ENCODE results near the gene COMMD4.
"Not testable (repeated sequence)": the region's sequence is repeated elsewhere in the genome, so short reads cannot be mapped to it uniquely, and the experiment has no call there.

COMMD4 gene

DNA sequence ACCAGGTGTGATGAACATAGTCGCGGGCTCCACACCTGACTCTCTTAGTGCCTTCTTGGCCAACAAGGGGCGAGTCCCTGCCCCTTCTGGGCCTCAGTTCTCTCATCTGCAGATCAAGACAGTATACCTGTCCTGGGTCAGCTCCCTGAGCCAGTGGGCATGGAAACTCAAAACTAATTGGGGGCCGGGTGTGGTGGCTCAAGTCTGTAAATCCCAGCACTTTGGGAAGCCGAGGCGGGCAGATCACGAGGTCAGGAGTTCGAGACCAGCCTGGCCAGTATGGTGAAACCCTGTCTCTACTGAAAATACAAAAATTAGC lies 13.4 kb downstream of the COMMD4 start:
- H3K36me3 ChIP-seq (ENCODE audit: insufficient read depth, low read length); H3K4me1 ChIP-seq (ENCODE audit: insufficient read depth, low read length); H3K27ac ChIP-seq (ENCODE audit: low read depth, low read length); H3K4me3 ChIP-seq (ENCODE audit: low read length); H3K9me3 ChIP-seq (ENCODE audit: insufficient read depth, low read depth, low read length); H3K9ac ChIP-seq (ENCODE audit: low read depth, low read length): not testable (repeated sequence)
- 90% methylated on average over 8 of the region's 8 CpGs for WGBS
- peaks cover 45% of the 10 kb centered on the region for H3K27me3 ChIP-seq (ENCODE audit: insufficient read depth, low read length)

DNA sequence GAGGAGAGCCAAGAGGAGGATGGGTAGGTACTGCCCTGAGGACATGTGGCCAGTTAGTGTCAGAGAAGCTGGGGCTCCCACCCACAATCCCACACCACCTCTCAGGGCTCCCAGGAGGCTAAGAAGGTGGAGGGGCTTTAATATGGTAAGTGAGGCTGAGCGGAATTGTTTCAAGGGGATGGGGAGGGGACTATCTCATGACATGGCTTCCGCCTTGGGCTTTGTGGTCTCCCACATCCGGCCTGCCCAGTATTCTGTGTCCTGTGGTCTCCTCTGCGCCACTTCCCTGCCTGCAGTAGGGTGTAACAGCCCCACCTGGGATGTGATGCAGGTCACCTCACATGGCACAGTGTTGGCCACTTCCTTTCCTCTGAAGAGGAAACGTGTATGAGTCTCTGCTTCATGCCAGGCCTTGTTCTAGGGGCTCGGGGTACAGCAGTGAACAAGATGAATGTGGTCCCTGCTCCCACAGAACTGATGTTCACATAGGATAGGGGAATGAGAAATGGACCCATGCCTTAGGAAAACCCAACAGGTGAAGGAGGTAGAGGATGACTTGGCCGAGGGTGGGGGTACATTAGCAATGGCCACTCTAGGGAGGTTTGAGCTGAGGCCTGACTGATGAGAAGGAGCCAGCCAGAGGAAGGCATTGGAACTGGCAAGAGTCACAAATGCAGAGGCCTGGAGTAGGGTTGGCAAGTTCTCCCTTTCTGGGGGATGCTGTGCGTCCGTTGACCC lies 14.2 kb downstream of the COMMD4 start:
- Histone ChIP-seq H3K27ac (ENCODE audit: low read depth, low read length) (no peak overlapping the region), H3K36me3 (ENCODE audit: insufficient read depth, low read length) (no peaks in the 10 kb centered on the region), H3K9me3 (ENCODE audit: insufficient read depth, low read depth, low read length) (no peaks in the 10 kb centered on the region), H3K9ac (ENCODE audit: low read depth, low read length) (no peak overlapping the region), H3K4me1 (ENCODE audit: insufficient read depth, low read length) (no peaks in the 10 kb centered on the region), H3K27me3 (ENCODE audit: insufficient read depth, low read length) (peaks cover 45% of the 10 kb centered on the region), H3K4me3 (ENCODE audit: low read length) (no peak overlapping the region)
- WGBS, result 92% methylated on average over 9 of the region's 9 CpGs

- Histone ChIP-seq H3K9ac (ENCODE audit: low read depth, low read length) (no peak overlapping the region), H3K27me3 (ENCODE audit: insufficient read depth, low read length) (peaks cover 40% of the 10 kb centered on the region), H3K36me3 (ENCODE audit: insufficient read depth, low read length) (no peaks in the 10 kb centered on the region), H3K9me3 (ENCODE audit: insufficient read depth, low read depth, low read length) (no peaks in the 10 kb centered on the region), H3K4me1 (ENCODE audit: insufficient read depth, low read length) (no peaks in the 10 kb centered on the region), H3K27ac (ENCODE audit: low read depth, low read length) (no peak overlapping the region), H3K4me3 (ENCODE audit: low read length) (no peak overlapping the region)
- 89% methylated on average over 7 of the region's 7 CpGs for WGBS
Observed at GRCh38 chr15:75350601-75351361, 14.9 kb downstream of the COMMD4 start.

GRCh38 chr15:75352186-75353080 lies 16.6 kb downstream of the COMMD4 start:
- H3K27me3 ChIP-seq (ENCODE audit: insufficient read depth, low read length), result peaks cover 24% of the 10 kb centered on the region
- H3K36me3 ChIP-seq (ENCODE audit: insufficient read depth, low read length), result peaks cover 10% of the 10 kb centered on the region; the same call in 1 of the 2 replicates
- no peak overlapping the region for H3K27ac ChIP-seq (ENCODE audit: low read depth, low read length)
- no peak overlapping the region for H3K9ac ChIP-seq (ENCODE audit: low read depth, low read length)
- no peaks in the 10 kb centered on the region for H3K9me3 ChIP-seq (ENCODE audit: insufficient read depth, low read depth, low read length)
- WGBS, result 95% methylated on average over 16 of the region's 16 CpGs
- no peaks in the 10 kb centered on the region for H3K4me1 ChIP-seq (ENCODE audit: insufficient read depth, low read length)
- no peak overlapping the region for H3K4me3 ChIP-seq (ENCODE audit: low read length)

DNA sequence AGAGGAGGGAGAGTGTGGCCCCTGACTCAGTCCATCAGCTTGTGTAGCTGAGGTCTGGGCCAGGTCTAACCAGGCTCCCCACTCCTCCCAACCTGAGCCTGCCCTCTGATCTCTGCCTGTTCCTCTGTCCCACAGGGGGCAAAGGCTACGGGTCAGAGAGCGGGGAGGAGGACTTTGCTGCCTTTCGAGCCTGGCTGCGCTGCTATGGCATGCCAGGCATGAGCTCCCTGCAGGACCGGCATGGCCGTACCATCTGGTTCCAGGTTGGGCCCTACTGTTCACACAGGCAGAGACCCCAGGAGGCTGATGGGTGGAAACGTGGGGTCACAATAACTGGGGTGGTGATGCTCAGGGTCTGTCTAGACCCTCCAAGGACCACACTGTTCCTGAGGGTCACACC lies 17.7 kb downstream of the COMMD4 start:
- Histone ChIP-seq H3K4me1 (ENCODE audit: insufficient read depth, low read length) (no peaks in the 10 kb centered on the region), H3K9me3 (ENCODE audit: insufficient read depth, low read depth, low read length) (no peaks in the 10 kb centered on the region), H3K36me3 (ENCODE audit: insufficient read depth, low read length) (peaks cover 19% of the 10 kb centered on the region), H3K4me3 (ENCODE audit: low read length) (no peak overlapping the region), H3K27me3 (ENCODE audit: insufficient read depth, low read length) (peaks cover 12% of the 10 kb centered on the region), H3K27ac (ENCODE audit: low read depth, low read length) (no peak overlapping the region), H3K9ac (ENCODE audit: low read depth, low read length) (no peak overlapping the region)
- 90% methylated on average over 7 of the region's 7 CpGs for WGBS

- Histone ChIP-seq H3K27me3 (ENCODE audit: insufficient read depth, low read length) (peaks cover 4% of the 10 kb centered on the region), H3K4me1 (ENCODE audit: insufficient read depth, low read length) (no peaks in the 10 kb centered on the region), H3K9me3 (ENCODE audit: insufficient read depth, low read depth, low read length) (no peaks in the 10 kb centered on the region), H3K4me3 (ENCODE audit: low read length) (no peak overlapping the region), H3K27ac (ENCODE audit: low read depth, low read length) (no peak overlapping the region), H3K36me3 (ENCODE audit: insufficient read depth, low read length) (peaks cover 27% of the 10 kb centered on the region), H3K9ac (ENCODE audit: low read depth, low read length) (no peak overlapping the region)
- WGBS, result 86% methylated on average over 7 of the region's 7 CpGs
Observed at GRCh38 chr15:75354454-75354853, 18.6 kb downstream of the COMMD4 start.

DNA sequence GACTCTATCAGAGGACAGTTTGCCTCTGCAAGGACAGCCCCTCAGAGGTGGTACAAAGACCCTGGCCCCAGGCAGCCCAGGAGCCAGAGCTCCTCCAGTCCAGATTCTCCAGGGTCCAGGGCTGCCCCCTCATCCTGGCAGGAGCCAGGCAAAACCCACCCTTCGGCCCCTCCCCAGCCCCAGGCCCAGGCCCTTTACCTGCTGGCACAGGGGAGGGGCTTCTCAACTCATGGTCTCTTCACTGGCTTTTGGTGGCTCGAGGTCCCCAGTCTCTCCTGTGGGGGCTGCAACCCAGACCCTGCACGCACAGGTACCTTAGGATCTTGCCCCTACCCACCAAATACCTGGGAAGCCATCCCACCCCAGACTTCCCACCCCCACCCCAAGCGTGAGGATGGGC lies 19.5 kb downstream of the COMMD4 start:
- peaks cover 33% of the 10 kb centered on the region for H3K36me3 ChIP-seq (ENCODE audit: insufficient read depth, low read length)
- H3K9me3 ChIP-seq (ENCODE audit: insufficient read depth, low read depth, low read length), result no peaks in the 10 kb centered on the region
- H3K4me1 ChIP-seq (ENCODE audit: insufficient read depth, low read length), result no peaks in the 10 kb centered on the region
- 89% methylated on average over 4 of the region's 4 CpGs for WGBS
- H3K9ac ChIP-seq (ENCODE audit: low read depth, low read length), result no peak overlapping the region
- no peak overlapping the region for H3K27ac ChIP-seq (ENCODE audit: low read depth, low read length)
- H3K27me3 ChIP-seq (ENCODE audit: insufficient read depth, low read length), result no peaks in the 10 kb centered on the region
- no peak overlapping the region for H3K4me3 ChIP-seq (ENCODE audit: low read length)

GRCh38 chr15:75356006-75356405 lies 20.1 kb downstream of the COMMD4 start:
- H3K9ac ChIP-seq (ENCODE audit: low read depth, low read length), result no peak overlapping the region
- WGBS, result 93% methylated on average over 28 of the region's 28 CpGs
- H3K27ac ChIP-seq (ENCODE audit: low read depth, low read length), result no peak overlapping the region
- no peaks in the 10 kb centered on the region for H3K9me3 ChIP-seq (ENCODE audit: insufficient read depth, low read depth, low read length)
- no peaks in the 10 kb centered on the region for H3K4me1 ChIP-seq (ENCODE audit: insufficient read depth, low read length)
- peaks cover 33% of the 10 kb centered on the region for H3K36me3 ChIP-seq (ENCODE audit: insufficient read depth, low read length)
- no peaks in the 10 kb centered on the region for H3K27me3 ChIP-seq (ENCODE audit: insufficient read depth, low read length)
- no peak overlapping the region for H3K4me3 ChIP-seq (ENCODE audit: low read length)

- no peak overlapping the region for H3K4me3 ChIP-seq (ENCODE audit: low read length)
- peaks cover 38% of the 10 kb centered on the region for H3K36me3 ChIP-seq (ENCODE audit: insufficient read depth, low read length)
- 96% methylated on average over 20 of the region's 20 CpGs for WGBS
- no peaks in the 10 kb centered on the region for H3K4me1 ChIP-seq (ENCODE audit: insufficient read depth, low read length)
- H3K9me3 ChIP-seq (ENCODE audit: insufficient read depth, low read depth, low read length), result no peaks in the 10 kb centered on the region
- H3K27me3 ChIP-seq (ENCODE audit: insufficient read depth, low read length), result no peaks in the 10 kb centered on the region
- no peak overlapping the region for H3K27ac ChIP-seq (ENCODE audit: low read depth, low read length)
- H3K9ac ChIP-seq (ENCODE audit: low read depth, low read length), result no peak overlapping the region
Observed at GRCh38 chr15:75356517-75356916, 20.7 kb downstream of the COMMD4 start.

- Histone ChIP-seq H3K4me1 (ENCODE audit: insufficient read depth, low read length) (no peaks in the 10 kb centered on the region), H3K9ac (ENCODE audit: low read depth, low read length) (no peak overlapping the region), H3K27ac (ENCODE audit: low read depth, low read length) (no peak overlapping the region), H3K4me3 (ENCODE audit: low read length) (no peak overlapping the region), H3K27me3 (ENCODE audit: insufficient read depth, low read length) (no peaks in the 10 kb centered on the region), H3K36me3 (ENCODE audit: insufficient read depth, low read length) (peaks cover 44% of the 10 kb centered on the region), H3K9me3 (ENCODE audit: insufficient read depth, low read depth, low read length) (no peaks in the 10 kb centered on the region)
- WGBS, result 90% methylated on average over 17 of the region's 17 CpGs
Observed at GRCh38 chr15:75357976-75358673, 22.3 kb downstream of the COMMD4 start.

Data from HUES64 (cell line).